HL-60 (cell line): ENCODE data around the gene FAM221B.

ENCODE experiments used
- DNase-seq, 2 experiments: peaks; one replicate each; pipeline ENCODE4 v3.0.0-alpha.2; 2010 to 2020; ENCODE audit warnings: low read depth in 1 of 2, low spot score in 1 of 2
- H3K27ac ChIP-seq: fragments of 250-450 bp; sonication (Bioruptor Pico); replicated peaks from 2 replicates; pipeline ENCODE4 v1.5.1; 2020; ENCODE audit warnings: mild to moderate bottlenecking, moderate library complexity
- H3K27me3 ChIP-seq: fragments of 250-450 bp; sonication (Bioruptor Pico); 2 replicates; pipeline ENCODE4 v1.5.1; 2021; ENCODE audit warnings: mild to moderate bottlenecking, moderate library complexity; ENCODE audit not compliant: insufficient read depth, poor library complexity, severe bottlenecking
- H3K4me3 ChIP-seq: replicated peaks from 2 replicates; pipeline ENCODE4 v1.5.1; 2011; ENCODE audit warnings: mild to moderate bottlenecking, control low read depth, low read length; ENCODE audit not compliant: insufficient read depth
- GABPA ChIP-seq: IDR thresholded peaks from 2 replicates; pipeline ENCODE4 v1.6.1; 2012; ENCODE audit warnings: low read depth
- POLR2AphosphoS5 ChIP-seq: IDR thresholded peaks from 2 replicates; pipeline ENCODE4 v1.6.1; 2012; ENCODE audit warnings: low read depth
- REST ChIP-seq: IDR thresholded peaks from 2 replicates; pipeline ENCODE4 v1.6.1; 2012; ENCODE audit warnings: low read depth; ENCODE audit not compliant: insufficient replicate concordance
- SPI1 ChIP-seq: IDR thresholded peaks from 2 replicates; pipeline ENCODE4 v1.6.1; 2012; ENCODE audit warnings: low read depth, mild to moderate bottlenecking, borderline replicate concordance
- TF ChIP-seq, protein P1 (sequence below): IDR thresholded peaks from one replicate; pipeline ENCODE4 v1.5.1; 2011; ENCODE audit warnings: low read length, control low read depth, inconsistent platforms; ENCODE audit not compliant: insufficient read depth

Gene FAM221B

DNA sequence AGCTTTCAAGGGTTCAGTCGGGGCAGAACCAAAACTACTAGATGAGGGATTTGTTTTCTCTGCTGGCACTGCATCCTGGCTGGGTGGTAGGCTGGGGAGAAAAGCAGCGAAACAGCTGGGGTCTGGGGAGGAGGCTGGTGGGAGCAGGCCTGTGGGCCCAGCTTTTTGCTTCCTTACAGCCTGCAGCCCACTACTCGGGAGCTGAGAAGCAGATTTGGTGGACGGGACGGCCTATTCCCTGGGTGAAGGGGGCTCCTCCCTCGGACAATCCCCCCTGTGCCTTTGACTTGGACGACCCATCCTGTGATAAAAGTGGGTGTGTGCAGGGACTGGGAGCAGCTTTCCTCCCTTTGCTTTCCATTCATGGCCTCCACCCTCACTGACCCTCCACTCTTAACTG, 28.0 kb downstream of the FAM221B start:
- Histone ChIP-seq H3K27ac (no peak overlapping the region), H3K4me3 (no peak overlapping the region), H3K27me3 (no peaks in the 10 kb centered on the region)
- no peak for TF ChIP-seq POLR2AphosphoS5
- TF ChIP-seq GABPA, result no peak
- no peak for TF ChIP-seq REST
- TF ChIP-seq SPI1, result no peak
- TF ChIP-seq, protein P1, sequence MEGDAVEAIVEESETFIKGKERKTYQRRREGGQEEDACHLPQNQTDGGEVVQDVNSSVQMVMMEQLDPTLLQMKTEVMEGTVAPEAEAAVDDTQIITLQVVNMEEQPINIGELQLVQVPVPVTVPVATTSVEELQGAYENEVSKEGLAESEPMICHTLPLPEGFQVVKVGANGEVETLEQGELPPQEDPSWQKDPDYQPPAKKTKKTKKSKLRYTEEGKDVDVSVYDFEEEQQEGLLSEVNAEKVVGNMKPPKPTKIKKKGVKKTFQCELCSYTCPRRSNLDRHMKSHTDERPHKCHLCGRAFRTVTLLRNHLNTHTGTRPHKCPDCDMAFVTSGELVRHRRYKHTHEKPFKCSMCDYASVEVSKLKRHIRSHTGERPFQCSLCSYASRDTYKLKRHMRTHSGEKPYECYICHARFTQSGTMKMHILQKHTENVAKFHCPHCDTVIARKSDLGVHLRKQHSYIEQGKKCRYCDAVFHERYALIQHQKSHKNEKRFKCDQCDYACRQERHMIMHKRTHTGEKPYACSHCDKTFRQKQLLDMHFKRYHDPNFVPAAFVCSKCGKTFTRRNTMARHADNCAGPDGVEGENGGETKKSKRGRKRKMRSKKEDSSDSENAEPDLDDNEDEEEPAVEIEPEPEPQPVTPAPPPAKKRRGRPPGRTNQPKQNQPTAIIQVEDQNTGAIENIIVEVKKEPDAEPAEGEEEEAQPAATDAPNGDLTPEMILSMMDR, result no peak
- no peak for DNase-seq

DNA sequence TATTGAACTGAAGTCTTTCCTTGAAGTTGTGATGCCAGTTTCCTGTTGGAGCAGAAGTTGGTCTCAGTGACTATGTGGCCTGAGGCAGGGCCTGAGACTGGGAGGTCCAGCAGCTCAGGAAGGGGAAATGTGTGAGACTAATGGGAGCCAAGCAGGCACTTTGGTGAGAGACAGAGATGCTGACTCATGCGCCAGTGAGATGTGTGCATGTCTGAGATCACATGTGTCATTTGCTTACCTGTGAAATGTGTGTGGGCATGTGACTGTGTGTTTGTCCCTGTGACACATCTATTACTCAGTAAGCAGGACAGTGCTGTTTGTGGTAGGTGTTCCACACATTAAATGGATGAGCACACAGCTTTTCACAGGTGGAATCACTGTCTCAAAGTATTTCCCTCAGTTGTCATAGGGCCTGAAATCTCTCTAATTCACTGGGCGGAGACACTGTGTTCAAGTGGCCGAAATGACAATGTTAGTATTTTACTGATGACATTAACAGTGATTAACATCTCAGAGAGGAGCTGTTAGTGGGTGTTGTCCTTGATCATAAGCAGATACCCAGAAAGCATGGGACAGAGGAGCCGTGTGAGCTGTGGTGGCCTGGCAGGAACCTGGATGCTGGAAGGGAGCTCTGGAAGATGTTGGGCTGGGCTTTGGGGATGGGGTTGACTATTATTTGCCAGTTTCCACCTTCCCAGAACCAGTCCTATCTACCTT, 29.7 kb downstream of the FAM221B start:
- Histone ChIP-seq H3K27me3 (no peaks in the 10 kb centered on the region), H3K27ac (no peak overlapping the region), H3K4me3 (no peak overlapping the region)
- TF ChIP-seq REST (no peak), GABPA (no peak), POLR2AphosphoS5 (no peak), SPI1 (no peak)
- TF ChIP-seq, protein P1, result no peak
- DNase-seq, result peak in 1 of 2 experiments; percentile 3

DNA sequence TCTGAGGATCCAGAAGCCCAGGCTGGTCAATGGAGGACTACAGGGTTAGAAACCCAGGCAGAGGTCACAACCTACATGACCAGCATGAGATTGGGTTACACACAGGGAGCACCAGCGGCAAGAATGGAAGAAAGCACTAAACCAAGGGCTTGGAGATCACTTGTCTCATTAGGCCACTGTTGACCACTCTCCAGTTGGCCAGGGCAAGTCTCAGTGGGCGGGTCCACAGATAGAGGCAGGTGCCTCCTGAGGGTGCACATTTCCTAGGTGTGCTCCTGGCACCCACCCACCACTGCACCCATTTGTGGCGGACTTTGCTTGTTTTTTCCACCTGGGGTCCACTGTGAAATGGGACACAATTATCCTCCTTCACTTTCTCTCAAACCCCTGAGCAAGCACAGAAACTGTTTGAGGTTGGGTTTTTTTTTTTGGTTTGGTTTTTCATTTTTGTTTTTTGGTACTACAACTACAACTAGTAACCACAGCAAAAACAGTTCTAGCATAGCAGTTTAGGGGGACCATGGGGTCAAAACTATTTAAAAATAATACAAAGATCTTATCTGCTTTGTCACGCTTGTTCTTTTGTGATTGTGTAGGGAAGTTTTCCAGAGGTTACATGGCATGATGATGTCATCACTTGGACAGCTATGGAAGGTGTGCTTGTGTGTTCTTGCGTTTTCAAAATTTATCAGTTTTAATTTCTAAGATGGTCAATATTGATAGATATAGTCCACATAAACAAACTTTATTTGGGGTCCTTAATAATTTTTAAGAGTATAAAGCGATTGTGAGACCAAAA, 31.0 kb downstream of the FAM221B start:
- no peak for DNase-seq

More for the DNA sequence above, 31.0 kb downstream of the FAM221B start:
- Histone ChIP-seq H3K4me3 (no peak overlapping the region), H3K27me3 (no peaks in the 10 kb centered on the region), H3K27ac (no peak overlapping the region)
- TF ChIP-seq POLR2AphosphoS5, result no peak
- TF ChIP-seq, protein P1, result no peak
- TF ChIP-seq REST, result no peak
- TF ChIP-seq GABPA, result no peak
- no peak for TF ChIP-seq SPI1
